A549 treated with Mapracorat at 1 μM for 4 hours (cell line): ENCODE results near the gene C17orf75. TPM values are rescaled to one million over a fixed set of nuclear protein-coding genes. Genes with fewer than 3 reads are reported as not detected.

Experiments used
- total RNA-seq: library from RNA; stranded (reverse); fragments of 200-300 nt; extraction: Qiagen RNA extraction; gene quantifications from 5 replicates; pipeline ENCODE4 v1.2.3, GENCODE V29; 2022

The C17orf75 gene, protein sequence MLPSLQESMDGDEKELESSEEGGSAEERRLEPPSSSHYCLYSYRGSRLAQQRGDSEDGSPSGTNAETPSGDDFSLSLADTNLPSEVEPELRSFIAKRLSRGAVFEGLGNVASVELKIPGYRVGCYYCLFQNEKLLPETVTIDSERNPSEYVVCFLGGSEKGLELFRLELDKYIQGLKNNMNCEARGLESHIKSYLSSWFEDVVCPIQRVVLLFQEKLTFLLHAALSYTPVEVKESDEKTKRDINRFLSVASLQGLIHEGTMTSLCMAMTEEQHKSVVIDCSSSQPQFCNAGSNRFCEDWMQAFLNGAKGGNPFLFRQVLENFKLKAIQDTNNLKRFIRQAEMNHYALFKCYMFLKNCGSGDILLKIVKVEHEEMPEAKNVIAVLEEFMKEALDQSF
- 24.6 to 35.4 TPM (median 29.4 TPM) in 5 replicates for total RNA-seq

GRCh38 chr17:32341857-32342602 is at the start of gene C17orf75:
TSS of gene C17orf75 (minus strand) at chr17:32342173. CDS start at chr17:32342139, 34 bp downstream.

DNA sequence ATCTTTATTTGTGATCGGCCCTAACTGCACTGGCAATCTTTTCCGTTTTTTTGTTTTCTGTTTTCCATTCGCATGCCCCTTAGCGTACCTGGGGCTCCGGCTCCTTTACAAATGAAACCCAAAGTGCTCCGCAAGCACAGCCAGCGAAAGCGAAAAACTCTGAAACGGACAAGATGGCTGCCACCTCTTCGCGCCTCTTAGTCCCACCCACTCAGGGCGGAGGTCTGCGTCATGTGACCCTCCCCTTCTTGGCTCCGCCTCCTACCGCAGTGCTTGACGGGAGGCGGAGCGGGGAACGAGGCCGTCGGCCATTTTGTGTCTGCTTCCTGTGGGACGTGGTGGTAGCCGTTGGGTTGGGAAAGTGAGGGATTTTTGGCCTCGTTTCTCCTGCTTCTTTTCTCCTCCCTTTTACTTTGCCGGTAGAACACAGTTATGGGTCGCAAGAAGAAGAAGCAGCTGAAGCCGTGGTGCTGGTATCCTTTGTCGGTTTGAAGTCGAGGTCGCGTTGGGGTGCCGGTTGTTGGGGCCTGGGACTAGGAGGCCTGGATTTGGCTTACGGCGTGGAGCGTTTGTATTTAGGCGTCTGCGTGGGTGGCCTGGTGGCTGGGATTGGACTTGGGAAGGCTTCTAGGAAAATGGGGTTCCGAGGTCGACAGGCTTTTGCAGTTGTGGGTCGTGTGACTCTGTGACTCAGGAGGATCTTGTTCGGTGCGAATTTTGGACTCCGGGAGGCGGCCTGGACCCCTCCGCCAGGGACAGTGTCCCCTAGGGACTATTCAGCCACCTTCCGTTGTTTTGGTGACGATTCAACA is 8.1 kb upstream of the C17orf75 start, which contains the start of gene ZNF207:
TSS of gene ZNF207 (plus strand) at position 304 of the 812 bp plus-strand sequence. CDS start at position 433, 129 bp downstream.

Other genes starting within 250 kb of the C17orf75 start
- 17.6 to 25.4 TPM (median 23.0 TPM) in 5 replicates for gene RHOT1, start 199.7 kb downstream of the C17orf75 start, total RNA-seq
- gene RHBDL3, start 76.3 kb downstream of the C17orf75 start, total RNA-seq = 2.9 to 5.6 TPM (median 4.5 TPM) in 5 replicates
- gene ZNF207, start 8.0 kb upstream of the C17orf75 start, total RNA-seq = 217 to 238 TPM (median 227 TPM) in 5 replicates
- gene PSMD11, start 102.3 kb upstream of the C17orf75 start, total RNA-seq = 172 to 220 TPM (median 188 TPM) in 5 replicates
- gene CDK5R1, start 144.8 kb upstream of the C17orf75 start, total RNA-seq = 4.6 to 6.3 TPM (median 5.8 TPM) in 5 replicates